ENCODE measurements around the gene EHD4. TPM values are rescaled to one million over a fixed set of nuclear protein-coding genes. Genes with fewer than 3 reads are reported as not detected.
A peak's percentile ranks its signal among the peaks of the same experiment; 100 is the strongest.

Gene EHD4
- total and polyA plus RNA-seq, 9 of the 15 experiments (the other 6 are each of a cell fraction or from before 2014, with no cell fraction given) = 0.89 to 10.3 (median 6.4) TPM

- peaks cover 4% of the 10 kb centered on the region for H3K9me1 ChIP-seq (ENCODE audit: control insufficient read depth, insufficient read depth, low read length)
- peak overlapping the region; percentile 75 for H2AFZ ChIP-seq (ENCODE audit: low read depth, low read length)
- BruUV-seq (replicated peaks) = no TSS peak
- H4K20me1 ChIP-seq (replicated peaks; ENCODE audit: control insufficient read depth, insufficient read depth, low read length) = no peaks in the 10 kb centered on the region
- no peak overlapping the region for H3K4me3 ChIP-seq
- H3K27me3 ChIP-seq (ENCODE audit: control insufficient read depth in 2 of 2, insufficient read depth in 2 of 2, low read length in 2 of 2) = peaks cover 19 to 33% of the 10 kb centered on the region in 2 experiments; a peak in 4 of 5 replicates
- no peak for DNase-seq (ENCODE audit: extremely low read depth in 1 of 4, low spot score in 3 of 4)
- in situ Hi-C loops (cut with MboI) = no loop called here
- TF ChIP-seq HMBOX1 (IDR thresholded peaks at IDR 0.05) (peak; percentile 46; the same call in 1 of the 2 replicates), ZNF184 (CRISPR knock-in tag; IDR thresholded peaks at IDR 0.05) (no peak)
- WGBS (ENCODE audit: insufficient coverage, low coverage, missing lambda C conversion rate) = 54% methylated on average over 10 of the region's 10 CpGs
- no peaks in the 10 kb centered on the region for H3K36me3 ChIP-seq (ENCODE audit: control insufficient read depth, insufficient read depth, low read length)
- FAIRE-seq = no peak
- H3K27ac ChIP-seq (ENCODE audit: extremely low read depth, low read depth, low read length) = no peak overlapping the region
- ChIA-PET CTCF (ENCODE audit: low intra/inter-chr PET ratio) (no interaction called here), POLR2A (interaction anchor here (0.7 to 1.6 kb wide), 5 partner anchors 9 to 1059 kb away, joined by 3 to 5 read pairs (median 4); partner anchors contain the start of gene EHD4)
- no peak overlapping the region for H3K4me2 ChIP-seq (ENCODE audit: insufficient read depth, low read length)
- intact Hi-C loops (cut with micrococcal nuclease) = loop anchor here (10.0 kb wide), 1 partner anchor 492 kb away; no protein-coding TSS in a partner anchor
- peaks cover 13 to 30% of the 10 kb centered on the region in 2 experiments for H3K4me1 ChIP-seq (replicated peaks in 1 of 2; ENCODE audit: control insufficient read depth in 2 of 2, insufficient read depth in 2 of 2, low read length in 2 of 2)
- H3K9me3 ChIP-seq (replicated peaks; ENCODE audit: control insufficient read depth, insufficient read depth, low read depth, low read length) = no peaks in the 10 kb centered on the region
- no peak for ATAC-seq
- H3K9ac ChIP-seq (ENCODE audit: insufficient read depth in 1 of 2, low read depth in 2 of 2, low read length in 2 of 2) = no peak overlapping the region
- no peaks in the 10 kb centered on the region for H3K79me2 ChIP-seq (ENCODE audit: control insufficient read depth, insufficient read depth, low read length)
Measured at GRCh38 chr15:41982133-41982930, 10.0 kb upstream of the EHD4 start.

Data from K562 (cell line).